Gastrocnemius medialis (tissue), 4 donors: ENCODE data around the gene ELAVL1.

Source experiments
- POLR2A ChIP-seq, 2 donors: fragments of 450-650 bp; IDR thresholded peaks; one replicate each; pipeline ENCODE4 v1.6.1; 2017; ENCODE audit warnings: antibody characterized with exemption in 2 of 2, mild to moderate bottlenecking in 2 of 2, moderate library complexity in 2 of 2
- TF ChIP-seq, protein P1 (sequence below), 5 experiments: fragments of 450-650 bp in 3 of 5; fragments of 200-600 bp in 2 of 5; sonication (generic) in 2 of 5; IDR thresholded peaks in 4 of 5; conservative IDR thresholded peaks in 1 of 5; 1 replicate in 4 of 5; 2 replicates in 1 of 5; pipeline ENCODE4 v1.5.1; 2016 to 2019; ENCODE audit warnings: antibody characterized with exemption in 5 of 5, mild to moderate bottlenecking in 3 of 5, moderate library complexity in 3 of 5

- TF ChIP-seq, protein P1, sequence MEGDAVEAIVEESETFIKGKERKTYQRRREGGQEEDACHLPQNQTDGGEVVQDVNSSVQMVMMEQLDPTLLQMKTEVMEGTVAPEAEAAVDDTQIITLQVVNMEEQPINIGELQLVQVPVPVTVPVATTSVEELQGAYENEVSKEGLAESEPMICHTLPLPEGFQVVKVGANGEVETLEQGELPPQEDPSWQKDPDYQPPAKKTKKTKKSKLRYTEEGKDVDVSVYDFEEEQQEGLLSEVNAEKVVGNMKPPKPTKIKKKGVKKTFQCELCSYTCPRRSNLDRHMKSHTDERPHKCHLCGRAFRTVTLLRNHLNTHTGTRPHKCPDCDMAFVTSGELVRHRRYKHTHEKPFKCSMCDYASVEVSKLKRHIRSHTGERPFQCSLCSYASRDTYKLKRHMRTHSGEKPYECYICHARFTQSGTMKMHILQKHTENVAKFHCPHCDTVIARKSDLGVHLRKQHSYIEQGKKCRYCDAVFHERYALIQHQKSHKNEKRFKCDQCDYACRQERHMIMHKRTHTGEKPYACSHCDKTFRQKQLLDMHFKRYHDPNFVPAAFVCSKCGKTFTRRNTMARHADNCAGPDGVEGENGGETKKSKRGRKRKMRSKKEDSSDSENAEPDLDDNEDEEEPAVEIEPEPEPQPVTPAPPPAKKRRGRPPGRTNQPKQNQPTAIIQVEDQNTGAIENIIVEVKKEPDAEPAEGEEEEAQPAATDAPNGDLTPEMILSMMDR (IDR thresholded peaks at IDR 0.05 in 4 of 5, conservative IDR thresholded peaks at IDR 0.05 in 1 of 5), result no peak
- TF ChIP-seq POLR2A (IDR thresholded peaks at IDR 0.05), result no peak
Observed at GRCh38 chr19:7983995-7984837, 21.2 kb downstream of the ELAVL1 start.
